HCT116 (cell line): ENCODE data around the gene COL18A1. TPM values are rescaled to one million over a fixed set of nuclear protein-coding genes. Genes with fewer than 3 reads are reported as not detected.

ENCODE experiments used
- ATAC-seq: fragments of 200-7000 bp; cut with Tn5 transposase; 2 replicates; pipeline ENCODE4 v1.9.1; 2020; ENCODE audit warnings: mild to moderate bottlenecking, moderate library complexity
- BruUV-seq: library from RNA; stranded (reverse); fragments of 400-500 nt; replicated peaks from 2 replicates; lab custom pipeline; 2021; lab: Mats Ljungman, UMichigan
- CTCF ChIA-PET: fragments of 300-600 bp; sonication (Branson Sonifier 250); formaldehyde crosslinking; loops from one replicate; lab custom pipeline; 2021; ENCODE audit warnings: antibody characterized with exemption; lab: Charles Lee
- POLR2A ChIA-PET: fragments of 300-600, 350-600 bp; sonication (Branson Sonifier 250); formaldehyde crosslinking; loops from one replicate; lab custom pipeline; 2021; ENCODE audit warnings: antibody characterized with exemption; lab: Charles Lee
- RAD21 ChIA-PET, 2 experiments: fragments of 300-600 bp; sonication (Branson Sonifier 250); formaldehyde crosslinking; loops; one replicate each; lab custom pipeline; 2023; ENCODE audit warnings: low total read pairs in 2 of 2; ENCODE audit not compliant: uncharacterized antibody in 2 of 2, unreplicated experiment in 2 of 2, low non-redundant PET in 1 of 2; lab: Charles Lee
- DNase-seq: peaks from one replicate; pipeline ENCODE4 v3.0.0-alpha.2; 2010; ENCODE audit warnings: low read depth, low spot score
- H2AFZ ChIP-seq: fragments of 200-600 bp; shearing (Covaris generic), sonication (generic); 2 replicates; pipeline ENCODE4 v1.6.1; 2017; ENCODE audit warnings: low read depth, mixed run types, mixed read lengths, antibody characterized with exemption, low read length; ENCODE audit not compliant: poor library complexity, severe bottlenecking
- H3K27ac ChIP-seq: 2 replicates; pipeline ENCODE4 v1.5.1; 2012; ENCODE audit warnings: low read depth, low read length
- H3K27me3 ChIP-seq: fragments of 200-600 bp; sonication (generic); 2 replicates; pipeline ENCODE4 v1.6.1; 2016; ENCODE audit warnings: mixed run types, low read length, mixed read lengths; ENCODE audit not compliant: insufficient read depth
- H3K36me3 ChIP-seq, 2 experiments: fragments of 200-500 bp in 1 of 2; fragments of 200-600 bp in 1 of 2; sonication (Bioruptor generic) in 1 of 2; sonication (generic) in 1 of 2; 2 replicates each; pipeline versions ENCODE4 v1.5.1 to v1.6.1; 2014 to 2016; ENCODE audit warnings: low read length in 2 of 2, inconsistent platforms in 1 of 2, mixed read lengths in 1 of 2, mixed run types in 1 of 2; ENCODE audit not compliant: insufficient read depth in 2 of 2, control insufficient read depth in 1 of 2
- H3K4me1 ChIP-seq, 2 experiments: fragments of 200-600 bp in 1 of 2; sonication (generic) in 1 of 2; 2 replicates each; pipeline versions ENCODE4 v1.5.1 to v1.6.1; 2012 to 2017; ENCODE audit warnings: low read length in 2 of 2, inconsistent platforms in 1 of 2, mild to moderate bottlenecking in 1 of 2, mixed read lengths in 1 of 2, mixed run types in 1 of 2, moderate library complexity in 1 of 2; ENCODE audit not compliant: insufficient read depth in 2 of 2, control insufficient read depth in 1 of 2
- H3K4me2 ChIP-seq: fragments of 200-600 bp; sonication (generic); 2 replicates; pipeline ENCODE4 v1.6.1; 2017; ENCODE audit warnings: mixed run types, low read length, mixed read lengths
- H3K4me3 ChIP-seq, 2 experiments: fragments of 200-600 bp in 1 of 2; sonication (generic) in 1 of 2; replicated peaks in 1 of 2; 2 replicates each; pipeline ENCODE4 v1.5.1; 2011 to 2016; ENCODE audit warnings: low read length in 2 of 2, control low read depth in 1 of 2, low read depth in 1 of 2, mild to moderate bottlenecking in 1 of 2, mixed read lengths in 1 of 2, mixed run types in 1 of 2
- H3K79me2 ChIP-seq: fragments of 200-600 bp; sonication (generic); 2 replicates; pipeline ENCODE4 v1.6.1; 2017; ENCODE audit warnings: mild to moderate bottlenecking, mixed run types, low read length, moderate library complexity, mixed read lengths; ENCODE audit not compliant: insufficient read depth
- H3K9ac ChIP-seq: fragments of 200-600 bp; sonication (generic); 2 replicates; pipeline ENCODE4 v1.6.1; 2016; ENCODE audit warnings: low read length, mixed read lengths
- H3K9me2 ChIP-seq: fragments of 200-600 bp; sonication (generic), shearing (Covaris generic); 2 replicates; pipeline ENCODE4 v1.6.1; 2017; ENCODE audit warnings: mixed run types, mild to moderate bottlenecking, moderate library complexity; ENCODE audit not compliant: insufficient read depth
- H3K9me3 ChIP-seq, 2 experiments: fragments of 200-500 bp in 1 of 2; fragments of 200-600 bp in 1 of 2; sonication (Bioruptor generic) in 1 of 2; sonication (generic) in 1 of 2; 2 replicates each; pipeline ENCODE4 v1.6.1; 2014 to 2017; ENCODE audit warnings: low read length in 2 of 2, mixed read lengths in 2 of 2, inconsistent platforms in 1 of 2, low read depth in 1 of 2, mild to moderate bottlenecking in 1 of 2, mixed run types in 1 of 2, moderate library complexity in 1 of 2; ENCODE audit not compliant: control insufficient read depth in 1 of 2, insufficient read depth in 1 of 2
- H4K20me1 ChIP-seq: fragments of 200-600 bp; sonication (generic), shearing (Covaris generic); 2 replicates; pipeline ENCODE4 v1.6.1; 2017; ENCODE audit warnings: mixed run types, mild to moderate bottlenecking, moderate library complexity; ENCODE audit not compliant: insufficient read depth
- CBX3 ChIP-seq: IDR thresholded peaks from 2 replicates; pipeline ENCODE4 v1.6.1; 2012; ENCODE audit warnings: low read depth
- CEBPB ChIP-seq: IDR thresholded peaks from 2 replicates; pipeline ENCODE4 v1.6.1; 2012; ENCODE audit warnings: low read depth
- EGR1 ChIP-seq: IDR thresholded peaks from 2 replicates; pipeline ENCODE4 v1.6.1; 2012; ENCODE audit warnings: low read depth
- ELF1 ChIP-seq: IDR thresholded peaks from 2 replicates; pipeline ENCODE4 v1.6.1; 2012; ENCODE audit warnings: low read depth, borderline replicate concordance
- EZH2 ChIP-seq: fragments of 200-600 bp; sonication (generic); IDR thresholded peaks from 2 replicates; pipeline ENCODE4 v1.6.1; 2017; ENCODE audit warnings: antibody characterized with exemption, mixed run types
- FOSL1 ChIP-seq: IDR thresholded peaks from 2 replicates; pipeline ENCODE4 v1.6.1; 2012; ENCODE audit warnings: low read depth
- JUND ChIP-seq: IDR thresholded peaks from 2 replicates; pipeline ENCODE4 v1.6.1; 2012
- POLR2A ChIP-seq: IDR thresholded peaks from 2 replicates; pipeline ENCODE4 v1.7.0; 2011; ENCODE audit warnings: borderline replicate concordance; ENCODE audit not compliant: insufficient read depth, insufficient read length; ENCODE audit errors: extremely low read depth
- POLR2AphosphoS5 ChIP-seq: IDR thresholded peaks from 2 replicates; pipeline ENCODE4 v1.6.1; 2011; ENCODE audit warnings: mild to moderate bottlenecking, low read depth, low read length, moderate library complexity
- RAD21 ChIP-seq: IDR thresholded peaks from 2 replicates; pipeline ENCODE4 v1.6.1; 2012; ENCODE audit warnings: low read depth, mild to moderate bottlenecking
- SP1 ChIP-seq: IDR thresholded peaks from 2 replicates; pipeline ENCODE4 v1.6.1; 2012; ENCODE audit warnings: low read depth
- SRF ChIP-seq: IDR thresholded peaks from 2 replicates; pipeline ENCODE4 v1.6.1; 2012; ENCODE audit warnings: low read depth
- ZFX ChIP-seq: fragments of 450-650 bp; IDR thresholded peaks from 2 replicates; pipeline ENCODE4 v1.6.1; 2017
- intact Hi-C: fragments of 100-400 bp; cut with micrococcal nuclease; formaldehyde crosslinking; loops from 2 replicates; pipeline ENCODE4 v1.10.0; 2022
- total RNA-seq: library from RNA; stranded (reverse); gene quantifications from one replicate; pipeline ENCODE4 v1.2.1, GENCODE V29; 2021; ENCODE audit not compliant: unreplicated experiment
- TF ChIP-seq, protein P1 (sequence below): IDR thresholded peaks from 2 replicates; pipeline ENCODE4 v1.6.1; 2011; ENCODE audit warnings: mild to moderate bottlenecking, low read length, moderate library complexity; ENCODE audit not compliant: insufficient replicate concordance; ENCODE audit errors: extremely low read depth
- TF ChIP-seq, protein P2 (sequence below): IDR thresholded peaks from 2 replicates; pipeline ENCODE4 v1.6.1; 2012
- TF ChIP-seq, protein P3 (sequence below): IDR thresholded peaks from 2 replicates; pipeline ENCODE4 v1.6.1; 2012

COL18A1 gene
- total RNA-seq, 1 experiment from 2014 or later: 59.5 TPM

DNA sequence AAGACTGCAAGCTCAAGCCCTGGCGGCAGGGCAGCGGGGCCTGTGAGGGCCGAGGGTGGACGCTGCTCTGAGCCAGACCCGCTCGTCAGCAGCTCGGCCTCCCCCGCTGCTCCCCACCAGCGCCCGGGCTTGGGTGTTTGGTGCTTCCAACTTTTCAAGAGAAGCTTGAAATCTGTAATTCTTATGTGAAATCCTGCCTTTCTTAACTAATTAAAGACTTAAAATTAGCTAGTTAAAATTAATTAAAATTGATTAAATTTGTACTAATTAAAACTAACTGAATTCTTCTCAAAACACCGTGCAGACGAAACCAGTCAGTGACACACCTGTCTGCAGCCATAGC is 151.3 kb downstream of the COL18A1 start (continued):
- TF ChIP-seq, protein P1, sequence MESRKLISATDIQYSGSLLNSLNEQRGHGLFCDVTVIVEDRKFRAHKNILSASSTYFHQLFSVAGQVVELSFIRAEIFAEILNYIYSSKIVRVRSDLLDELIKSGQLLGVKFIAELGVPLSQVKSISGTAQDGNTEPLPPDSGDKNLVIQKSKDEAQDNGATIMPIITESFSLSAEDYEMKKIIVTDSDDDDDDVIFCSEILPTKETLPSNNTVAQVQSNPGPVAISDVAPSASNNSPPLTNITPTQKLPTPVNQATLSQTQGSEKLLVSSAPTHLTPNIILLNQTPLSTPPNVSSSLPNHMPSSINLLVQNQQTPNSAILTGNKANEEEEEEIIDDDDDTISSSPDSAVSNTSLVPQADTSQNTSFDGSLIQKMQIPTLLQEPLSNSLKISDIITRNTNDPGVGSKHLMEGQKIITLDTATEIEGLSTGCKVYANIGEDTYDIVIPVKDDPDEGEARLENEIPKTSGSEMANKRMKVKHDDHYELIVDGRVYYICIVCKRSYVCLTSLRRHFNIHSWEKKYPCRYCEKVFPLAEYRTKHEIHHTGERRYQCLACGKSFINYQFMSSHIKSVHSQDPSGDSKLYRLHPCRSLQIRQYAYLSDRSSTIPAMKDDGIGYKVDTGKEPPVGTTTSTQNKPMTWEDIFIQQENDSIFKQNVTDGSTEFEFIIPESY: no peak

DNA sequence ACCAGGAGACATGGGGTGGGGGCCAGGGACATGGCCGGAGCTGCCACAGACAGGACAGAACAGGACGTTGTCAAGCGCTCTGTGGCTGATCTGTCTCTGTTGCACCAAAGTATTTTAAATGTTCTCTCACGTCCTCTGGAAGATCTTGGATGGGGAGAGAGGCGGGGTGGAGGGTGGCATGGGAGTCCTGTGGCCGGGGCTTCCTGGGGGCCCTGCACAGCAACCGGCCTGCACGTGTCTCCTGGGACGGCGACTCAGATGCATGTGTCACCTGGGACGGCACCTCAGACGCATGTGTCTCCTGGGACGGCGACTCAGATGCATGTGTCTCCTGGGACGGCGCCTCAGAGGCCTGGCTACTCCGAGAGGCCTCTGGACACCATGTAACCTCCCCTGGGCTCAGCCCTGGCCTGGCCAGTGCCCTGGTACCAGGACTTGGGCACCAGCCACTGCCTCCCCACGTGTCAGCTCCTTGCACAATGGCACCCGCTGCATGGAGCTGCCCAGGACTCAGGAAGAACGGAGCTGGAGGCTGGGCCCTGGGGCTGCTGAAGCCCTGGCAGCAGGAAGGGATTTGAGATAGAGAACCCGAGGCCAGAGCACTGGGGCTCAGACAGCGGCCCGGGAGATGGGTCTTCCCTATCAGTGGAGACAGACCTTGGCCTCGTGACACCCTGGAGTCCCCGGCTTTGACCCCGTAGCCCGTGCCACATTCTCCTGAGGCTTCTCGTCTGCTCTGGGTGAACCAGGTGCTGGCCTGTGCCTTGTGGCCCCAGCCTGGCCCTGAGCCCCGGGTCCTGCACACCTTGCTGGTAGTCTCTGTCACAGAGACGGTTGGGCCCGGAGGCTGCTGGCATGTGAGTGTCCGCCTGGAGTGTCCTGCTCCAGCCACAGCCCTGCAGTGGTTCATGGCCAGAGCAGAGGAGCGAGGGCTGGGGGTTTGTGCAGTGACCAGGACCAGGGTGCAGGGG is 152.0 kb downstream of the COL18A1 start:
- no peak overlapping the region; a peak in 1 of 4 replicates for H3K4me3 ChIP-seq
- no peaks in the 10 kb centered on the region for H3K36me3 ChIP-seq
- no peak for TF ChIP-seq EGR1
- no peak for TF ChIP-seq FOSL1
- TF ChIP-seq, protein P2, sequence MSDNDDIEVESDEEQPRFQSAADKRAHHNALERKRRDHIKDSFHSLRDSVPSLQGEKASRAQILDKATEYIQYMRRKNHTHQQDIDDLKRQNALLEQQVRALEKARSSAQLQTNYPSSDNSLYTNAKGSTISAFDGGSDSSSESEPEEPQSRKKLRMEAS: no peak
- TF ChIP-seq CEBPB: no peak
- TF ChIP-seq RAD21: no peak
- TF ChIP-seq SP1: no peak
- TF ChIP-seq EZH2: no peak
- no peak for TF ChIP-seq ELF1
- no peak for TF ChIP-seq JUND
- TF ChIP-seq POLR2A: no peak
- no peak for TF ChIP-seq SRF
- no peak for TF ChIP-seq POLR2AphosphoS5
- TF ChIP-seq ZFX: no peak
- no peak for TF ChIP-seq CBX3
- TF ChIP-seq, protein P3, sequence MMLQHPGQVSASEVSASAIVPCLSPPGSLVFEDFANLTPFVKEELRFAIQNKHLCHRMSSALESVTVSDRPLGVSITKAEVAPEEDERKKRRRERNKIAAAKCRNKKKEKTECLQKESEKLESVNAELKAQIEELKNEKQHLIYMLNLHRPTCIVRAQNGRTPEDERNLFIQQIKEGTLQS: no peak
- DNase-seq (no peak), ATAC-seq (no peak)
- no peaks in the 10 kb centered on the region for H3K9me3 ChIP-seq
- no peaks in the 10 kb centered on the region for H4K20me1 ChIP-seq
- H3K27me3 ChIP-seq: no peaks in the 10 kb centered on the region
- ChIA-PET CTCF (interaction anchor here (0.6 to 1.7 kb wide), 20 partner anchors 12 to 417 kb away, joined by 3 to 39 read pairs (median 4); partner anchors contain the start of gene POFUT2), RAD21 (interaction anchor here (0.6 to 1.1 kb wide), 6 partner anchors 39 to 415 kb away, joined by 3 to 6 read pairs (median 4); no protein-coding TSS in a partner anchor), POLR2A (interaction anchor here (0.7 to 1.6 kb wide), 3 partner anchors 35 to 364 kb away, joined by 3 to 5 read pairs (median 3); no protein-coding TSS in a partner anchor)
- no peak overlapping the region for H2AFZ ChIP-seq
- intact Hi-C loops: loop anchor here (1.0 to 10.0 kb wide), 3 partner anchors 263 to 368 kb away; no protein-coding TSS in a partner anchor
- H3K79me2 ChIP-seq: no peaks in the 10 kb centered on the region
- no peaks in the 10 kb centered on the region for H3K9me2 ChIP-seq
- H3K9ac ChIP-seq: no peak overlapping the region
- peaks cover 5 to 23% of the 10 kb centered on the region in 2 experiments; a peak in 3 of 4 replicates for H3K4me1 ChIP-seq
- BruUV-seq: no TSS peak
- H3K27ac ChIP-seq: peak overlapping the region; percentile 75; the same call in 1 of the 2 replicates
- peak overlapping the region; percentile 80; the same call in 1 of the 2 replicates for H3K4me2 ChIP-seq
